ENCODE measurements around the gene HOXA7.

Gene HOXA7

GRCh38 chr7:27154901-27155815, 1.3 kb downstream of the HOXA7 start:
- Histone ChIP-seq H3K27ac (peak overlapping the region in 16 of 21 experiments; percentile 13 to 94 (median 79)), H3K4me3 (peak overlapping the region in 5 of 7 experiments; percentile 28 to 57 (median 51))

GRCh38 chr7:27154369-27154768, 2.1 kb downstream of the HOXA7 start:
- peak overlapping the region in 2 of 21 experiments; percentile 57 to 94 for H3K27ac ChIP-seq

GRCh38 chr7:27153526-27153925, 2.9 kb downstream of the HOXA7 start:
- no peak overlapping the region for H3K4me3 ChIP-seq
- H3K27ac ChIP-seq: peak overlapping the region in 1 of 21 experiments; percentile 76

More at GRCh38 chr7:27154369-27154768, 2.1 kb downstream of the HOXA7 start:
- H3K4me3 ChIP-seq: no peak overlapping the region

GRCh38 chr7:27152816-27153442, 3.5 kb downstream of the HOXA7 start:
- Histone ChIP-seq H3K27ac (peak overlapping the region in 8 of 21 experiments; percentile 31 to 84 (median 71)), H3K4me3 (peak overlapping the region in 2 of 7 experiments; percentile 27 to 38)

- Histone ChIP-seq H3K27ac (peak within 1 kb of the TSS in 9 of 21 experiments; percentile 31 to 84 (median 70)), H3K4me3 (peak within 1 kb of the TSS; percentile 27 to 43 (median 31))
Measured at GRCh38 chr7:27151931-27152815, 4.3 kb downstream of the HOXA7 start, which contains the start of gene HOXA3. Gene HOXA3, minus strand, starts transcription at chr7:27152583. Its CDS starts 41,943 bp downstream, at chr7:27110640.

- Histone ChIP-seq H3K4me3 (peak overlapping the region; percentile 27 to 43 (median 31)), H3K27ac (peak overlapping the region in 9 of 21 experiments; percentile 8 to 84 (median 70))
Measured at GRCh38 chr7:27151341-27151930, 5.0 kb downstream of the HOXA7 start.

GRCh38 chr7:27150568-27151340, 5.7 kb downstream of the HOXA7 start:
- peak overlapping the region; percentile 27 to 43 (median 31) for H3K4me3 ChIP-seq
- H3K27ac ChIP-seq: peak overlapping the region in 17 of 21 experiments; percentile 8 to 84 (median 66)

- Histone ChIP-seq H3K27ac (peak overlapping the region in 16 of 21 experiments; percentile 12 to 84 (median 62)), H3K4me3 (peak overlapping the region; percentile 27 to 43 (median 31))
Measured at GRCh38 chr7:27149842-27150567, 6.5 kb downstream of the HOXA7 start.

- Histone ChIP-seq H3K4me3 (peak overlapping the region in 4 of 7 experiments; percentile 38 to 43 (median 38)), H3K27ac (peak overlapping the region in 12 of 21 experiments; percentile 3 to 79 (median 67))
Measured at GRCh38 chr7:27148756-27149641, 7.5 kb downstream of the HOXA7 start.

GRCh38 chr7:27148031-27148755, 8.3 kb downstream of the HOXA7 start:
- Histone ChIP-seq H3K4me3 (peak overlapping the region; percentile 20 to 43 (median 38)), H3K27ac (peak overlapping the region in 14 of 21 experiments; percentile 3 to 79 (median 54))

- peak within 1 kb of the TSS; percentile 20 to 43 (median 38) for H3K4me3 ChIP-seq
- H3K27ac ChIP-seq: peak within 1 kb of the TSS in 14 of 21 experiments; percentile 3 to 79 (median 54)
Measured at GRCh38 chr7:27147199-27148030, 9.1 kb downstream of the HOXA7 start, which contains the start of gene HOXA6. Gene HOXA6, minus strand, starts transcription at chr7:27147774. Its CDS starts 25 bp downstream, at chr7:27147749.

- no peak overlapping the region for H3K4me3 ChIP-seq
- peak overlapping the region in 5 of 21 experiments; percentile 25 to 79 (median 76) for H3K27ac ChIP-seq
Measured at GRCh38 chr7:27146491-27147198, 9.8 kb downstream of the HOXA7 start.

GRCh38 chr7:27145914-27146412, 10.5 kb downstream of the HOXA7 start:
- no peak overlapping the region for H3K4me3 ChIP-seq

More at GRCh38 chr7:27145914-27146412, 10.5 kb downstream of the HOXA7 start:
- no peak overlapping the region for H3K27ac ChIP-seq

Data from skin epidermis (tissue), 12 donors.